ENCODE results near the gene TRIM7. TPM values are rescaled to one million over a fixed set of nuclear protein-coding genes. Genes with fewer than 3 reads are reported as not detected.

Gene TRIM7
- 0.39 TPM in 1 of 2 replicates, not detected in the other for total RNA-seq
- polyA plus RNA-seq = 0.11 and 0.20 TPM in 2 replicates

- Histone ChIP-seq H3K4me3 (peak within 1 kb of the TSS; percentile 72), H3K27ac (no peak within 1 kb of the TSS), H3K27me3 (peaks cover 61% of the 10 kb centered on the region), H3K9me3 (ENCODE audit: low read depth) (no peaks in the 10 kb centered on the region), H3K36me3 (no peaks in the 10 kb centered on the region), H3K4me1 (ENCODE audit: low read depth) (no peaks in the 10 kb centered on the region)
- TF ChIP-seq CTCF (IDR thresholded peaks at IDR 0.05; ENCODE audit: low read depth, low read length) = no peak
- DNase-seq (ENCODE audit: low read depth in 1 of 2, low spot score in 1 of 2) = peak in 1 of 2 donors; percentile 53
Observed at GRCh38 chr5:181204826-181205760, at the start of gene TRIM7. Gene TRIM7, minus strand, starts transcription at chr5:181205196. Its CDS starts 86 bp downstream, at chr5:181205110.

GRCh38 chr5:181248277-181248676 is 43.3 kb upstream of the TRIM7 start:
- H3K36me3 ChIP-seq = peaks cover under 1% of the 10 kb centered on the region
- peaks cover 25% of the 10 kb centered on the region for H3K4me1 ChIP-seq (ENCODE audit: low read depth)
- DNase-seq (ENCODE audit: low read depth in 1 of 2, low spot score in 1 of 2) = no peak
- peak overlapping the region; percentile 60 for H3K27ac ChIP-seq
- peak overlapping the region; percentile 71 for H3K4me3 ChIP-seq
- H3K9me3 ChIP-seq (ENCODE audit: low read depth) = no peaks in the 10 kb centered on the region
- no peaks in the 10 kb centered on the region for H3K27me3 ChIP-seq
- no peak for TF ChIP-seq CTCF (IDR thresholded peaks at IDR 0.05; ENCODE audit: low read depth, low read length)

GRCh38 chr5:181246276-181247049 is 41.5 kb upstream of the TRIM7 start:
- peaks cover 35% of the 10 kb centered on the region for H3K4me1 ChIP-seq (ENCODE audit: low read depth)
- peaks cover 7% of the 10 kb centered on the region for H3K36me3 ChIP-seq
- H3K9me3 ChIP-seq (ENCODE audit: low read depth) = no peaks in the 10 kb centered on the region
- no peaks in the 10 kb centered on the region for H3K27me3 ChIP-seq
- TF ChIP-seq CTCF (IDR thresholded peaks at IDR 0.05; ENCODE audit: low read depth, low read length) = peak; percentile 10
- peak; percentile 86 to 89 for DNase-seq (ENCODE audit: low read depth in 1 of 2, low spot score in 1 of 2)
- H3K27ac ChIP-seq = peak overlapping the region; percentile 92
- H3K4me3 ChIP-seq = peak overlapping the region; percentile 71

GRCh38 chr5:181245427-181246275 is 40.7 kb upstream of the TRIM7 start:
- Histone ChIP-seq H3K27ac (peak overlapping the region; percentile 92), H3K4me1 (ENCODE audit: low read depth) (peaks cover 31% of the 10 kb centered on the region), H3K9me3 (ENCODE audit: low read depth) (no peaks in the 10 kb centered on the region), H3K27me3 (no peaks in the 10 kb centered on the region), H3K36me3 (peaks cover 13% of the 10 kb centered on the region), H3K4me3 (peak overlapping the region; percentile 71)
- DNase-seq (ENCODE audit: low read depth in 1 of 2, low spot score in 1 of 2) = no peak
- TF ChIP-seq CTCF (IDR thresholded peaks at IDR 0.05; ENCODE audit: low read depth, low read length) = no peak
